Stimulated activated CD4-positive, alpha-beta T cell treated with anti-CD3 and anti-CD28 coated beads, Interleukin-15, amount 100 ng/mL, for 1 hour (primary cell): Measurements from ENCODE around the gene BMP2K.
"Not testable (repeated sequence)": the region's sequence is repeated elsewhere in the genome, so short reads cannot be mapped to it uniquely, and the experiment has no call there.

ENCODE experiments used
- DNase-seq, 2 donors: peaks; one replicate each; pipeline ENCODE4 v3.0.0-alpha.2; 2020; ENCODE audit warnings: low read depth in 1 of 2, low spot score in 1 of 2

BMP2K gene

DNA sequence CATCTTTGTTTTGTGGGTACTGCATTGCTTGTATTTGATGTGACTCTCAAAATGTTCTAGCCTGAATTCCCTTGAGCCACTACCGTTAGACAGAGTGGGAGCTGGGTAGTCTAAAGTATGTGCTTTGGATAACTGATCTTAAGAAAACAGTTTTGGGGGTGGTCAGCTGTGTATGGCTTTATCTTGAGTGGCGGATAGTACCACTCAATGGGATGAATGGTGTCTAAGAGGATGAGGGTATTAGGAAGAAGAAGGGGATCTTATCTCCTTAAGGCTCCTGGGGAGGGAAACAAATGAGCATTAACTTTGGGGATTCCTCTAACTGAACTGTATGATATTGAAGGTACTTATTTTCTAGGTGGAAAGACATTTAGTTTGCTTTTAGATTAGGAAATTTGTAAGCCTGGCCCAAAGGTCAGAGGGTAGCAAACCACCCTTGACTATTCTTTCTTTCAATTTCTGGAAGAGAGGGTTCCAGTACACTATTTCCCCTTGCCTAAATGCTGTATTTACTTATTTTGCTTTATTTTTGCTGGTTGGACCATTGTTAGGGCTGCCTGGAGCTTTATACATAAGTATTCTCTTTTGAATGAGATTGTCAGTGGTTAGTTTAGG lies 11.3 kb downstream of the BMP2K start:
- DNase-seq = no peak

GRCh38 chr4:78788007-78788889 lies 12.1 kb downstream of the BMP2K start:
- no peak for DNase-seq

GRCh38 chr4:78795594-78796416 lies 19.7 kb downstream of the BMP2K start:
- not testable (repeated sequence) for DNase-seq

GRCh38 chr4:78796526-78796925 lies 20.4 kb downstream of the BMP2K start:
- no peak for DNase-seq

GRCh38 chr4:78797777-78798284 lies 21.7 kb downstream of the BMP2K start:
- DNase-seq = no peak

DNA sequence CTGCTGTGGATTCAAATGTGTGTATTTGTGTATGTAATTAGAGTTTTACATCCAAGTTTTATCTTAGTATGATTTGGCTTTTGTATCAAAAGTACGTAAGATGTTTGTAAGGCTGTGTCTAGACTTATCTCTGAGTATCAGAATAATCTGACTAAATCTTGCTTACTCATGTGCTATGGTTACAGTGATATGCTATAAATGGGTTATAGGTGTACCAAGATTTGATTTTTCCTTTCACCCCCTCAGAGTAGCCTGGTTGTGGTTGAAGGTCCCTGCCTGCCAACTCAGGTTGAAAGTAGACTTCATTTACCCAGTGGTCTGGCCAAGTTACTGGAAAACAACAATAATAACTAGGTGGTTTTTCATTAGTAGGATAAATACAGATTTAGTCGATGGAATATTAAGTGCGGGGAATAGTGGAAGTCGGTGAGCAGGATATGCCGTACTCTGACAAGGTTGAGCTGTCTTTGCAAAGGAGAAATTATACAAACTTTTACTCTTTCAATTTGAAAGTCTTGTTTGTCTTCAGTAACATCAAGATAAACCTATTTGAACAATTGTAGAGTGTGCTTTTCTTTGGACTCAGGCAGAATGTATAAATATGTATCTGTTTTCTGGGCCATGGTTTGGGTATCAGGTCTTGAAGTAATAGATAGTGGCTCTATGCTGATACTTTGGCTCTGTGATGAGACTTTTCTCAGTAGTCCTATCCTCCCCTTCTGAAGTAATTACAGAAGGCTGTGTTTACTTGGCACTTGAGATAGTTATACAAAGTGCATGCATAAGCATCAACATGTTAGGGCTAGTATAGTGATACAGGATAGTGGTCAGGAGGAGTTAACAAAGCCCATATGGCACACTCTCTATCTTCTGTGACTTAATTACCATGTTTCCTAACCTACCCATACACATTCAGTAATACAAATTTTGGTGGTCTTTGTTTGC lies 23.7 kb downstream of the BMP2K start:
- DNase-seq = no peak

GRCh38 chr4:78800965-78801364 lies 24.8 kb downstream of the BMP2K start:
- no peak for DNase-seq

DNA sequence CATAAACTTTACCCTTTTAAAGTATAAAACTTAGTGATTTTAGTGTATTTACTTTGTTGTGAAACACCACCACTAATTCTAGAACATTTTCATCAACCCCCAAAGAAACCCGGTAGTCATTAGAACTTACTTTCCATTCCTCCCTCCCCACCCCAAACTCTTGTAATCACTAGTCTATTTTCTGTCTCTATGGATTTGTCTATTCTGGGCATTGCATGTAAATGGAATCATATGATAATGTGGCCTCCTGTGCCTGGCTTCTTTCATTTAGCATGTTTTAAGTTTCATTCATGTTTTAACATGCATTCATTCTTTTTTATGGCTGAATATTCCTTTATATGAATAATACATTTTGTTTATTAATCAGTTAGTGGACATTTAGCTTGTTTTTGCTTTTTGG lies 27.8 kb downstream of the BMP2K start:
- DNase-seq = no peak

DNA sequence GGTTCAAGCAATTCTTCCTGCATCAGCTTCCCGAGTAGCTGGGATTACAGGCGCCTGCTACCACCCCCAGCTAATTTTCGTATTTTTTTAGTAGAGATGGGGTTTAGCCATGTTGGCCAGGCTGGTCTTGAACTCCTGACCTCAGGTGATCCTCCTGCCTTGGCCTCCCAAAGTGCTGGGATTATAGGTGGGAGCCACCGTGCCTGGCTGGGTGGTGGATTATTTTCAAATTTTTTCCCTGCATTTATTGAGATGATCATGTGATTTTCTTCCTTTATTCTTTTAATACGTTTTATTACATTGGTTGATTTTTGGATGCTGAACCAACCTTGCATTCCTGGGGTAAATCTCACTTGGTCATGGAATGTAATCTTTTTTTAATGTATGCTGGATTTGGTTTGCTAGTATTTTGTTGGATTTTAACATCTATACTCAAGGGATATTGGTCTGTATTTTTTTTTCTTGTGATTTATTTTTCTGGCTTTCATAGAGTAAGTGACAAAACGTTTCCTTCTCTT lies 30.9 kb downstream of the BMP2K start:
- DNase-seq = no peak

DNA sequence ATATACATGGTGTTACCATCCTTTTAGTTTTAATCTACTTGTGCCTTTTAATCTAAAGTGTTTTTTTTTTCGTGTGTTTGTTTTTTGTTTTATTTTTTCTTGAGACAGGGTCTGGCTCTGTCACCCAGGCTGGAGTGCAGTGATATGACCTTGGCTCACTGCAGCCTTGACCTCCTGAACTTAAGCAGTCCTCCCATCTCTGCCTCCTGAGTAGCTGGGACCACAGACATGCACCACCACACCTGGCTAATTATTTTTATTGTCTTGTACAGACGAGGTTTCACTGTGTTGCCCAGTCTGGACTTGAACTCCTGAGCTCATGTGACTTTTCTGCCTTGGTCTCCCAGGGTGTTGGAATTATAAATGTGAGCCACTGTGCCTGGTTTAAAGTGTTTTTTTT lies 33.1 kb downstream of the BMP2K start:
- DNase-seq = no peak

- DNase-seq = no peak
Observed at GRCh38 chr4:78809928-78810835, 34.0 kb downstream of the BMP2K start.

GRCh38 chr4:78811034-78811433 lies 34.9 kb downstream of the BMP2K start:
- DNase-seq = no peak

- DNase-seq = no peak
Observed at GRCh38 chr4:78818530-78819079, 42.5 kb downstream of the BMP2K start.

DNA sequence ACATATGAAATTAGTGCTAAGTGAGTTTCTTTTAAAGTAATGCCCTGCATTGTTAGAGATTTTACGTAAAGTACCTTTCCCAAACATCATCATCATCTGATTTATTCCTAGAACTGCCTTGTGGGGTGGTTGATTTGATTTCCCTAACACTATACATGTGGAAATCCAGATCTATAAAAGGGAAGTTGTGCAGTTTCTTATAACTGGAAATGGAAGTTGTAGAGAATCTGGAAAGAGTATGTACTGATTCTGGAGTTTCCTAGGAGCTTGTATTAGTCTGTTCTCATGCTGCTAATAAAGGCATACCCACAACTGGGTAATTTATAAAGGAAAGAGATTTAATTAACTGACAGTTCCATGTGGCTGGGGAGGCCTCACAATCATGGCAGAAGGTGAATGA lies 47.9 kb downstream of the BMP2K start:
- DNase-seq = no peak

DNA sequence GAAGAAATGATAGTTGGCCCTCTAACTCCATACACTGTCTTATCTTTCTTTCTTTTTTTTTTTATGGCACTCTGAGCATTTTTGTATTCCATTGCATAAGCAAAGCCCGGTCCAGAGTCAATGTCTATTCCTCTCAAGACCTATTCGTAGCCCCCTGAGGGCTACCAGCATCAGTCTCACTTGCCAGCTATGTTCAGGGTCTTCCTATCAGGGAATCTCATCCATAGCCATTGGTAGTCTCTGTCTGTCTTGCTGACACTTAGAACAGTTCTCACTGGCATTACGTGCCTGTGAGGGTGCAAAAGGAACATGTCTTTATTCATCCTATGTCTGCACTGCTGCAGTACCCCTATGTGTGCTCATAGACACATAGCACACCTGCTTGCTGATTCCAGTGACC lies 51.0 kb downstream of the BMP2K start:
- DNase-seq = no peak

DNA sequence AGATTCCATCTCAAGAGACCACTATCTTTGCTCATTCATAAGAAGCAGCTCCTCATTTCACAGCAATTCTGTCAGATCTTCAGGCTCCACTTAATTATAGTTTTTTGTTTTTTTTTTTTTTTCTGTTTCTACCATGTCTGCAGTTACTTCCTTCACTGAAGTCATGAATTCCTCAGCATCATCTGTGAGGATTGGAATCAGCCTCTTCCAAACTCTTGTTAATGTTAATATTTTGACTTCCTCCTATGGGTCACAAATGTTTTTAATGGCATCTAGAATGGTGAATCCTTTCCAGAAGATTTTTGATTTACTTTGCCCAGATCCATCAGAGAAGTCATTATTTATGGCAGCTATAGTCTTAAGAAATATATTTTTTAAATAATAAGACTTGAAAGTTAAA lies 53.1 kb downstream of the BMP2K start:
- DNase-seq = no peak

- DNase-seq = not testable (repeated sequence)
Observed at GRCh38 chr4:78839676-78840075, 63.5 kb downstream of the BMP2K start.

DNA sequence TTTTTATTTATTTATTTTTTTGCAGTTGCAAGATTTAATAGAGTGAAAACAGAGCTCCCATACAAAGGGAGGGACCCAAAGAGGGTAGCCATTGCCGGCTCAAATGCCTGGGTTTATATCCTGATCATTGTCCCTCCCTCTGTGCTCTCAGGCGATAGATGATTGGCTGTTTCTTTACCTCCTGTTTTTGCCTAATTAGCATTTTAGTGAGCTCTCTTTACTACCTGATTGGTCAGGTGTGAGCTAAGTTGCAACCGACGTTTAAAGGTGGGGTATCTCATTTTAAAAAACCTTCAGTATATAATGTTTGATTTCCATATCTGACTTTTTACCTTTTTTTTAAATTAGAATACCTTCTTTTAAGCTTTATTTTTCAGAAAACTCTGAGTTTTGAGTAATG lies 64.1 kb downstream of the BMP2K start:
- not testable (repeated sequence) for DNase-seq

DNA sequence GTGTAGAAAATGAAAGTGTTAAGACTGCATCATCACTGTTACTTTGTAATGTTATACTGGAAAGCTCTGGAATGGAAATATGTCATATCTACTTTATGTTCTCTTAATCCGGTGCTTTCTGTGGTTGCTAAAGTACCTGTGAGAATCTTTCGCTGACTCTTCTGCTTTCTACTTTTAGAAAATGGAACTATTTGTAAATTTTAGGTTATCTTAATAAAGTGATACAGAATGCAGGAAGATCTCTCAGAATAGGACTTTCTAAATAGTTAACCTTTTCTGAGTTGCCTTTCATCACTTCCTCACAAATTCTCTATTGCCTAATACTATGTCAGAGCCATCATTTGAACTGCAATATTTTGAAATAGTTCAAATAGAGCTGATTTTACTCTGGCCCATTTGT lies 69.3 kb downstream of the BMP2K start:
- DNase-seq = no peak
